ENCODE measurements around the gene ADNP2.

ADNP2 gene

GRCh38 chr18:80070825-80071224 is 38.2 kb upstream of the ADNP2 start:
- ChIA-PET POLR2A (no interaction called here), CTCF (no interaction called here)
- H3K4me3 ChIP-seq (ENCODE audit: low read depth, low read length): no peak overlapping the region
- no peak for DNase-seq (ENCODE audit: low read depth, low spot score)
- TF ChIP-seq CTCF (IDR thresholded peaks at IDR 0.05; ENCODE audit: insufficient read depth, low read length, missing control alignments): no peak

GRCh38 chr18:80074183-80074582 is 34.9 kb upstream of the ADNP2 start:
- H3K4me3 ChIP-seq (ENCODE audit: low read depth, low read length): no peak overlapping the region
- CTCF ChIA-PET: no interaction called here
- no peak for DNase-seq (ENCODE audit: low read depth, low spot score)
- POLR2A ChIA-PET: no interaction called here
- no peak for TF ChIP-seq CTCF (IDR thresholded peaks at IDR 0.05; ENCODE audit: insufficient read depth, low read length, missing control alignments)

GRCh38 chr18:80074697-80075096 is 34.4 kb upstream of the ADNP2 start:
- ChIA-PET CTCF (no interaction called here), POLR2A (no interaction called here)
- no peak for TF ChIP-seq CTCF (IDR thresholded peaks at IDR 0.05; ENCODE audit: insufficient read depth, low read length, missing control alignments)
- no peak overlapping the region for H3K4me3 ChIP-seq (ENCODE audit: low read depth, low read length)
- DNase-seq (ENCODE audit: low read depth, low spot score): no peak

- DNase-seq (ENCODE audit: low read depth, low spot score): no peak
- ChIA-PET POLR2A (no interaction called here), CTCF (no interaction called here)
- TF ChIP-seq CTCF (IDR thresholded peaks at IDR 0.05; ENCODE audit: insufficient read depth, low read length, missing control alignments): no peak
- H3K4me3 ChIP-seq (ENCODE audit: low read depth, low read length): no peak overlapping the region
Measured at GRCh38 chr18:80075940-80076339, 33.1 kb upstream of the ADNP2 start.

- ChIA-PET CTCF (no interaction called here), POLR2A (no interaction called here)
- H3K4me3 ChIP-seq (ENCODE audit: low read depth, low read length): no peak overlapping the region
- no peak for TF ChIP-seq CTCF (IDR thresholded peaks at IDR 0.05; ENCODE audit: insufficient read depth, low read length, missing control alignments)
- DNase-seq (ENCODE audit: low read depth, low spot score): no peak
Measured at GRCh38 chr18:80076379-80076778, 32.7 kb upstream of the ADNP2 start.

- DNase-seq (ENCODE audit: low read depth, low spot score): no peak
- H3K4me3 ChIP-seq (ENCODE audit: low read depth, low read length): no peak overlapping the region
- POLR2A ChIA-PET: no interaction called here
- CTCF ChIA-PET: no interaction called here
- no peak for TF ChIP-seq CTCF (IDR thresholded peaks at IDR 0.05; ENCODE audit: insufficient read depth, low read length, missing control alignments)
Measured at GRCh38 chr18:80077873-80078272, 31.2 kb upstream of the ADNP2 start.
